GM18870 (cell line): ENCODE measurements around the gene POLA1.

ENCODE experiments used
- ATAC-seq: cut with Tn5 transposase; IDR thresholded peaks from one replicate; pipeline ENCODE4 v1.9.1; 2021; ENCODE audit warnings: moderate library complexity; ENCODE audit not compliant: unreplicated experiment

Gene POLA1

GRCh38 chrX:24694825-24695224 is 1.1 kb downstream of the POLA1 start:
- no peak for ATAC-seq

- ATAC-seq = no peak
Observed at GRCh38 chrX:24696294-24696693, 2.6 kb downstream of the POLA1 start.

GRCh38 chrX:24702362-24703184 is 8.9 kb downstream of the POLA1 start:
- peak; percentile 98 for ATAC-seq

- no peak for ATAC-seq
Observed at GRCh38 chrX:24703185-24703494, 9.4 kb downstream of the POLA1 start.

- ATAC-seq = no peak
Observed at GRCh38 chrX:24718771-24719170, 25.1 kb downstream of the POLA1 start.

- no peak for ATAC-seq
Observed at GRCh38 chrX:24720036-24720435, 26.3 kb downstream of the POLA1 start.

GRCh38 chrX:24728530-24728929 is 34.8 kb downstream of the POLA1 start:
- no peak for ATAC-seq

GRCh38 chrX:24732766-24733500 is 39.2 kb downstream of the POLA1 start:
- no peak for ATAC-seq

- no peak for ATAC-seq
Observed at GRCh38 chrX:24741330-24741729, 47.6 kb downstream of the POLA1 start.

- ATAC-seq = no peak
Observed at GRCh38 chrX:24748196-24748595, 54.5 kb downstream of the POLA1 start.

GRCh38 chrX:24759786-24760185 is 66.1 kb downstream of the POLA1 start:
- no peak for ATAC-seq

GRCh38 chrX:24760363-24761000 is 66.8 kb downstream of the POLA1 start:
- no peak for ATAC-seq

- ATAC-seq = no peak
Observed at GRCh38 chrX:24761306-24761705, 67.6 kb downstream of the POLA1 start.

- no peak for ATAC-seq
Observed at GRCh38 chrX:24763989-24764388, 70.3 kb downstream of the POLA1 start.

GRCh38 chrX:24767557-24767956 is 73.8 kb downstream of the POLA1 start:
- no peak for ATAC-seq

GRCh38 chrX:24768556-24768955 is 74.8 kb downstream of the POLA1 start:
- no peak for ATAC-seq

GRCh38 chrX:24774650-24775049 is 80.9 kb downstream of the POLA1 start:
- no peak for ATAC-seq

- ATAC-seq = no peak
Observed at GRCh38 chrX:24775891-24776290, 82.2 kb downstream of the POLA1 start.

GRCh38 chrX:24777660-24778059 is 83.9 kb downstream of the POLA1 start:
- ATAC-seq = peak; percentile 99

GRCh38 chrX:24782011-24782410 is 88.3 kb downstream of the POLA1 start:
- ATAC-seq = no peak

GRCh38 chrX:24789047-24789446 is 95.3 kb downstream of the POLA1 start:
- ATAC-seq = no peak

GRCh38 chrX:24790166-24790565 is 96.4 kb downstream of the POLA1 start:
- ATAC-seq = no peak
